Measurements from ENCODE around the gene TMEM269.
"Not testable (repeated sequence)": the region's sequence is repeated elsewhere in the genome, so short reads cannot be mapped to it uniquely, and the experiment has no call there.

The TMEM269 gene

DNA sequence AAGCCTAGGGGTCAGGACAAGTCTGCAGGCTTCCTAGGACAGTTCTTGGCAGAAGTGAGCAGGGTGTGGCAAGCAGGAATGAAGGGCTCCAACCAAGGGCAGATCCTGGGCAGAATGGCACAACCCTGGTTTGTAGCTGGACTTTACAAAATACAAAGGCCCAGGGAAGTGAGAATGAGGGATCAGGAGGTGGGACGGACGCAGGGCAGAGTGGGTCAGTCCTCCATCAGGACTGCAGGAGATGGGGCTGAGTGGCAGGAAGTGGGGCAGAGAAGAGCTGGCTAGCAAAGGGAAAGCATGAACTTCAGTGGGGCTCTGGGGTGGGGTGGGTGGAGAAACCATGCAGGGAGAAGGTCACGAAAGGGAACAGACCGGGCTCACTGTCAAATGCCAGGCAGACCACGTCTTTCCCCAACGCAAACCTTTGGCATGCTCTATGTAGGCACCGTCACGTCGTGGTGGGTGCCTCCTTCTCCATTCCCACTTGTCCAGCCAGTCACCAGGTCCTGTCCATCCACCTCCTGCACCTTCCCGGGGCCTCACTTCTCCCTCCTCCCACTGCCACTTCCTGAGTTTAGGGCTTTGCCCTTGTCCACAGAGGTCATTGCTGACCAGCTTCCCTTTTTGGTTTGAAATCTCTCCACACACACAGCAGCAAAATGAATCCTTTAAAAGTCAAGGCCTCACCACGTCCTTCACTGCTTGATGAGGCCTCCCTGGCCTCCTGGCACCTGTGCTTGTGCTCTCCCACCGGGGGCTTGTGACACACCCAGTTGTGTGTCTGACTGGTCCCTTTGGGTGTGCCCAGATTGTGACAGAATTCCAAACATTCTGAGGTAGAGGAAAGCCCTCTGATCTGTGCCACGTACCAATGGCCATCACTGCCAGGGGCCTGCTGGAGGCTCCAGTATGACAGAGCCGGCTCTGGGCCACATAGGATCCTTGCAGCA is 36.1 kb upstream of the TMEM269 start:
- no peak for DNase-seq

DNA sequence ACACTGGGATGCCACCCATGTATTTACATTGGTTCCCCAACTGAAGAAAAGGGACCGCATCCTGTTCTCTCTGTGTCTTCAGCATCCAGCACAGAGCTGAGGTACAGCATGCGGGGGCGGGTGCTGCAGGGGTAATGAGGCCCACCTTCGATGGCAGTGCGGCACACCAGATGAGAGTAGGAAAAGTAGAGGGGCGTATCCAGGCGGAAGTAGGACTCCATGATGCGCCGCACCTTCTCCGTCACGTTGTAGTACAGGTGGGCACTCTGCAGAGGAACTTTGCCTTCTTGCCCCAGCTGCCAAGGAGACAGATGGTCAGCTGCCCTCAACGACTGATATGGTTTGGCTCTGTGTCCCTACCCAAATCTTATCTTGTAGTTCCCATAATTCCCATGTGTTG is 34.8 kb upstream of the TMEM269 start:
- DNase-seq: no peak

DNA sequence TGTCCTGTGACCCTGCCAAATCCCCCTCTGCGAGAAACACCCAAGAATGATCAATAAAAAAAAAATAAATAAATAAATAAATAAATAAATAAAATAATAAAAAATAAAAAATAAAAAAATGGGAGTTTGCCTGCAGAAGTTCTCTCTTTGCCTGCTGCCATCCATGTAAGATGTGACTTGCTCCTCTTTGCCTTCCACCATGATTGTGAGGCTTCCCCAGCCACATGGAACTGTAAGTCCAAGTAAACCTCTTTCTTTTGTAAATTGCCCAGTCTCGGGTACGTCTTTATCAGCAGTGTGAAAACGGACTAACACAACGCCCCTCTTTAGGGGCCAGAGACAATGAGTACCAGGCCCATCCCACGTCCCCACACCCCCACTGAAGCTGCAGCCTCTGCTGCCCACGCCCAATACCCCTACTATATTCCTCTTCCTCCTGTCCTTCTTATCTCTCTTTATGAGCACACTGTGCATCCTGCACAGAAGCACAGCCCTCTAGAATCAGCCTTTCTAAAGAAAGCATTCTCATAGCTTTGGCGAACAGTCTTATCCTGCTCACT is 33.2 kb upstream of the TMEM269 start:
- not testable (repeated sequence) for DNase-seq

DNA sequence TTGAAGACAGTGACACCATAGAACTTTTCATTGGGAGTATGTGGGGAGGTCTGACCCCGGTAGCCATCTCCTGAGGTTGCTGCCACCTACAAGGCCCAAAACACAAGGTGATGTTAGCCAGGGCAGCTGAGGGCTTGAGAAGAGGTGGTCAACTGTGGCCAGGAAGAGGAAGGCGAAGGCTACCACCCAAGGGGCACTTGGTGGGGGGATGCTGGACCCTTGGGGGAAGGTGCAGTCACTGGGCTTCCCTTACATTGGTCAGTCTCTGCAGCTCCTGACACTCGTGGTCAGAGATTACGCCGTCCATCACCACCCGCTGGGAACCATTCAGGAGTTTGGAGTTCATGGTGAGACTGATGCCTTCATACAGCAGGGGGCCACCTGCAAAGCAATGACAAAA is 32.5 kb upstream of the TMEM269 start:
- no peak for DNase-seq

DNA sequence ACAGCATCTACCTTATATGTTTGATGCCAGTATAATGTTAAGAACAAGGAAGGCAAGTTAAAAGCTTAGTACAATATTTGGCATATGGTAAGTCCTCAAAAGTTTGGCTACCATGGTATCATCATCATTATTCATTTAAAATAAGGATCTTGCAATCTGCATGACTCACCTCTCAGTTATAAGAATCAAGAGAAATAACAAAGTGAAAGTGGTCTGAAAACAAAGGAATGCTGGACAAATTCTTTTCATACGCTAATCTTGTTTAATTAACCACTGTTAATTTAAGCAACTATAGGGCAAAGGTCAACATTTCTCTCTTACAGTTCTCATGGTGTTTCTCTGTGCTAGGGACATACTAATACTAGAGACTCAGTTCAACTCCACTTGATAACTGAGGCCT is 31.7 kb upstream of the TMEM269 start:
- DNase-seq: no peak

DNA sequence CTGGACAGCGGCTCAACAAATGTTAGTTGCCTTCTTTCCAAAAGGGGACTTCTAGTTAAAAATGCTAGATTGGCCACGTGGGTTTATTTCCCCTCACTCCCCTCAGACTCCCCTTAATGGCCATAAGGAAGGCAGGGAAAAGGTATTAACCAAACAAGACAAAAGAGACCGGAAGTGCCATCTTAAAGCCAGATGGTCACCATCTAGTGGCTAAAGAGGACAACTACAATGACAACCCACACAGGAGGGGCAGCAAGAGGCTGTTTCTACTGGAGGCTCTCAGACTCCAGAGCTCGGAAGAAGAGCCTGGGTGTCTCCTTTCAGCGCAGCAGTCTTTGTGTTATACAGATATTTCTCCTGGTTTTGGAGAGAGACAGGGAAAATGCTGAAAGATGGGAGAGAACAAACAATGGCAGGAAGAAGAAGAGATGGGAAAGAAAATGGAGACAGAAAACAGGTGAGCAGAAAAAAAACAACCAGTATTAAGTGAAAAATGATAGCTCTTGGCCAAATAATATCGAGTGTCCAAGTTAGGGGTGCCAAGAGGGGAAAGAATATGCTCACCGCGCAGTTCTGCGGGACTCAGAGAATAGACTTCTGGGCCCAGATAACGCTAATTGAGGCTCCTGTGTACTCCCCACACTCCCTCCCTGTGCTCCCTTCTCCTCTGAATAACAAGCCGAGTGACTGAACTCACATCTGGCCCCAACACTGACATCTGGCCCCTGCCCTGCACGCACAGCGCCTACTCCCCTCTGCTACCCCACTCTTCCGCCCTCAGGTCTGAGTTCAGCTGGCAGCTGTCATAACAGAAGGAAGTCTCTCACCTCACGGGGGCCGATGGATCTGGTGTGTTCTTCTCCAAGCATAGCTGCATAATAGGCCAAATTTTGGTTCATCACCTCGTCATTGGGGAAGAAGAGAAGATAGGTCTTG is 27.6 kb upstream of the TMEM269 start:
- DNase-seq: no peak

DNA sequence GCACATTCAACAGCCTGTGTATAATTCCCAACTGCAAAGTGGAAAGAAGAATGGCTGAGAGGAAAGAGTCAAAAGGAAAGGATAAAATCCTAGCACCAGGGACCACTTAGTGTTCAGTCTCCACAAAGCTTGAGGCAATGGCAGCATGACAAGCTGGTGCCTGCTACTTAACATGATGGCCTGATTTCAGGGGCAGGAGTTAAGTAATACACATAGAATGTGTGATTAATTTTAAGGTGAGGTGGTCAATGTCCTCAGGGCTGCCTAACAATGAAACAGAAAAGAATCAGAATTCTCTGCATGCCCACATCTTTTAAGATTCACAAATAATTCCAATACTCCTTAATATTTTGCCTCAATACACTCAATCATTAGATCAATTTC is 26.9 kb upstream of the TMEM269 start:
- no peak for DNase-seq

DNA sequence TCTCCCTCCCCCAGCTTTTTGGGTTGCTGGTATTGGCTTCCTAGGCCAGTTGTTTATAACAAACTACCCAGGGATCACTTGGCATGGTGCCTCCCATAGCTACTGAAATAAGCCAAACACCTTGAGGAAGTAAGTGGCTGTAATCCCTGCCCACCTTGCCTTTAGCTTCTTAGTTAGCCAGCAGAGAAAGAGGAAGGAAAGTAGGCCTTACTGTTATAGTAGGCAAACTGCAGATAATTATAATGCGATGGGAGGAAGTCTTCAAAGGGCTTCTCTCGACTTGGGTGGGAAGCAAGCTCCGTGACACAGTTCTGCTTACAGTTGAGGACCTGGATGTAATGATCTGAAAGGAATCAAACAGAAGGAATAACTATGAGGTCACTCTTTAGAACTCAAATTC is 26.1 kb upstream of the TMEM269 start:
- DNase-seq: no peak

DNA sequence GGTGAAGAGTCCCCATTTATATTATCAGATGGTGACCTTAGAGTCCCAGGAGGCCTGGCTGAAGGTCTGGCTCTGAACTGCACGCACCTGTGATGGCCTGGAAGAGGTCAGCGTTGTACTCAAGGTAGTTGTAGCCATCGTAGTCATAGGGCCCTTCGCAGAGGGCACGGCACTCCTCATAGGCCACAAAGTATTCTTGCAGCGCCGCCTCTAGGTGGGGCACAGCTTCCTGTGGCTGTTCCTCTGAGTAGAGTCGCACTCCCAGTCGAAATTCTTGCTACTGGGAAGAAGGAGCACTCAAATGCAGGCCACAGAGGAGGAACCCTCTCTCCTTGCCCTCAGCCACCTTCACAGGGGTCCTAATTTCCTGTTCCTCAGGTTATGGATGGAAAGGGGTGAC is 25.7 kb upstream of the TMEM269 start:
- no peak for DNase-seq

DNA sequence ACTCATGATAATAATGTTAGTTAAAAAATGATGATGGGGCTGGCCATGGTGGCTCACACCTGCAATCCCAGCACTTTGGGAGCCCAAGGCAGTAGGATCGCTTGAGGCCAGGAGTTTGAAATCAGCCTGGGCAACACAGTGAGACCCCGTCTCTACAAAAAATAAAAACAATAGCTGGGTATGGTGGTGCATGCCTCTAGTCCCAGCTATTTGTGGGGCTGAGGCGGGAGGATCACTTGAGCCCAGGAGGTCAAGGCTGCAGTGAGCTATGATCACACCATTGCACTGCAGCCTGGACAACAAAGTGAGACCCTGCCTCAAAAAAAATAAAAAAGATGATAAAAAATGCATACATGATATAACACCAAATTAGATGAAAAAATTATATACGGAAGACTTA is 23.2 kb upstream of the TMEM269 start:
- no peak for DNase-seq

DNA sequence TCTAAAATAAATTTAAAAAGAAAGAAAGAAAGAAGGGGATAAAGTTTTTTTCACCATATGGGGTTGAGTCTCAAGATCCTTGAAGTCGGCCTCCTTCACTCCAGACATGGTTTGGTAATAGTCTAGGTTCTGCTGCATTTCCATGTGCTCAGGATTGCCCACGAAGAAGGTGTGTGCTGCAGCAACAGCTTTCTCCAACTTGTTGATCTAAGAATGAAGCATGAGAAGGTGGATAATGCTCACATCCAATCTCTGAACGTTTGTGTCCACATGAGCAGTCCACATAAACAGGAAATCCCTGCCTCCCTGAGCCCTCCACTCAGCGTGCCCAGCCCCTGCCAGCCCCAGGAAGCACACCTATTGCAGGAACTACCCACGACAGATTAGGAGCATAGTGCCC is 22.5 kb upstream of the TMEM269 start:
- no peak for DNase-seq

DNA sequence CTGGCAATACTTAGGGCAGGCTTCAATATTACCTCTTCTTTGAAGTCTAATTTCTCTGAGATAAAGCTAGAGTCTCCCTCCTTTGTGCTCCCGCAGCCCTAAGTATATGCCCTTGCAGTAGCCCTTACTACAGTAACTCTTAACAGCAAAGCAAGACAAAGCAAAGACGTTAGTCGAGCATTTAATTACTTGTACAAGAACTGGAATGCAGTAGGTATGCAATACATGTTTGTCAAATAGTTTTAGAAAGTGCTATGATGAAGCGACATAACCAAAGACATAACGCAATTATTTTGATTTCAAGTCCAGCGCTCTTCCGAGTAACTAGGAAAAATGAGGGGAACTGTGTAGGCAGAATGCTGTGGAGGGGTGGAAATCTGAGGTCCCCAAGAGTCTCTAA is 19.5 kb upstream of the TMEM269 start:
- DNase-seq: no peak

DNA sequence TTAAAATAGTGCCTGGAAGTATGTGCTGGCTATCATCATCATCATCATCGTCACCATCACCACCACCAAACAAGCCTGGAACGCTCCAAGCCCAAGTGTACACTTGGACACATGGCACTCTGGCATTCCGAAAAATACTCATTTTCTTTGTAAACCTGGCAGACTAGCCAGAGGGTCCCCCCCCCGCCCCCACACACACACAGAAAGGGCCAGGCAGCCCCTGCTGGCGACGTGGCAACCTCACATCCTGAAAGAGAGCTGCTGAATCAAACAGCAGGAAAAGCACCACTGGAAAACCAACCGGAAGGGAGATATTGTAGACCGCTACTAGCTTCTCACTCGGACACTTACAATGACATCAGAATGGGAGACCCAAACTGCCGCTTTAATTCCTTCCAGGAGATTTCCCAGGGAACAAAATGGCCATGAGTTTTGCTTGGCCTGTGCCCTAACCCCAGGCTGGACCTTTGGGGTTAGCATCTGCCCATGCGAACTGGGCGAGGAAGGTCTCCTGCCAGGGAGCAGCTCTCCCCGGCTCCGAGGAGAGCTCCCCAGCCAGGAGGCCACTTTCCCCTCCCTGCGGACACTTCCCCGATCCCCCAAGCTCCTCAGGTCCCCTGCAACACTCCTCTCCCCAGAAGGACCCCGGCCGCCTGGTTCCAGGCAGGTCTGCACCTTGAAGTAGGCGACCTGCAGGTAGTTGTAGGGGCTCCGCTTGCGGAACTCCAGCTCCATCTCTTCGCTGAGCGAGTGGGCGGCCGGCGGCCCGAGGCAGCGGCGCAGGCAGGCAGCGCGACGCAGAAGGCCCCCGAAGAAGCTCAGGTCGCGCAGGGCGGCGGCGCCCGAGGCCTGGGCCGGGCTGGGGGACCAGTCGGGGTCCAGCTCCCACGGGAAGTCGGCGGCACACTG is 18.7 kb upstream of the TMEM269 start:
- peak; percentile 79 for DNase-seq

DNA sequence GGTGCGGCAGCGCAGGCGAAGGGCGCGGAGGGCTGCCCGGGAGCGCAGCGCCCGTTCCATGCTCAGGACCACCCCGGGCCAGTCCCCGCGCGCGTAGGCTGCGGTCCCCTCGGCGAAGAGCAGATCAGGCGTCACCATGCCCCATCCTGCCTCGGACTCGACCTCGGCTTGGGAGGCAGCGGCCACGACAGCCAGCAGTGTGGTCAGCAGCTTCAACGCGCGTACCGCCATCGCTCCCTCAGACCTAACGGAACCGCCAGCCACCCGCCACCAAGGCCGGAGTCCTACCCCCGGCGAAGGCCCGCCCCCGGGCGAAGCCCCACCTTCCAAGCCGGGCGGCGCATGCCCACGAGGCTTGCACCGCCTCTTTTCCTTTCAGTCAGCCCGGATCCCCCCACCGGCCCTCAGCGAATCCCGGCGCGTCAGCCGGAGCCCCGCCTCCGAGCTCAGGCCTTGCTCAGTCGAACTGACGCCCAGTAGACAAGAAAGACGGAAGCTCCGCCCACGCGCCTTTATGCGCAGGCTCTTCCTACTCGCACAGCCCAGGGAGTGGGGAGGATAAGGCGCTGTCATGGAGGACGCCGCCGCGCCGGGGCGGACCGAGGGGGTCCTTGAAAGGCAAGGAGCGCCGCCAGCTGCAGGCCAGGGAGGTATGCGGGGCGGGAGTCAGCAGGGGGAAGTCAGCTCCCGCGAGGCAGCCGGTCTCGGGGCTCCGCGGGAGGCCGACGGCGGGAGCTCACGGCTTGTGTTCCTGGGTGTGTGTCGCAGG is 17.9 kb upstream of the TMEM269 start, which contains the start of the genes C1orf50 and P3H1:
TSS of gene C1orf50 (plus strand) at position 509 of the 769 bp plus-strand sequence. CDS start at position 572, 63 bp downstream.
TSS of gene P3H1 (minus strand) at position 288 of the 769 bp plus-strand sequence. CDS start at position 231, 57 bp downstream.
- peak; percentile 100 for DNase-seq

DNA sequence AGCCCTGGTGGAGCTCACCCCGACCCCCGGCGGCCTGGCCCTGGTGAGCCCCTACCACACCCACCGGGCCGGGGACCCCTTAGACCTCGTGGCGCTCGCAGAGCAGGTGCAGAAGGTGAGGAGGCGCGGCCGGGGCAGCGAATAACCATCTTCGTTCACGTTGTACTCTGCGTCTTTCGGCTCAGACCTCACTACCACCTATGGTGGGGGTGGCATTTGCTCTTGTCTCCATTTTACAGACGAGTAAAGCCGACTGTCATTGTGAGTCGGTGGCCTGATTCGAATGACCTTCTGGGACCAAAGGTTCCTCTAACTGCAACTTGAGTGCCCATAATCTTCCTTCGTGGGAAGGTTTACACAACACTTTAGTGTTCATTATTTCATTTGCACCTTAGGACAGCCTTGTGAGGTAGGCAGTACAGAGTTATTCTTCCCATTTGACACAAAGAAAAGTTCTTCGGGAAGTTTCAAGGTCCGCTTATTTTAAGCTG is 17.2 kb upstream of the TMEM269 start:
- no peak for DNase-seq

DNA sequence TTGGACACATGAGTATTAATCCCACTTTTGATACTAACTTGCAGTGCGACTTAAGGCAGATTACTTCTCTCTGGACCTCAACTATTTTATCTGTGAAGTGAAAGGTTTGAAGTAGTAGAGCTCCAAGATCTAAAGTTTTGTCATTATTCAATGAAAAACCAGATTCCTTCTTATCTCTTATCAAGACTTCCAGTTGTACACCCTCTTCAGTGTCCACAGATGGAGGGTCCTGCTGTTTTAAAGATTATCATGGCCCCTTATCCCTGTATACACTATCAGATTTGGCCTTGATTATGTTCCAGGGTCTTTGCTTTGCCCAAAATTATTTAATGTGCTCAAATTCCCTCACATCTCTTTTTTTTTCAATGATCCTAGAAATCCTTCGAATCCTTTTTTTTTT is 16.6 kb upstream of the TMEM269 start:
- no peak for DNase-seq

DNA sequence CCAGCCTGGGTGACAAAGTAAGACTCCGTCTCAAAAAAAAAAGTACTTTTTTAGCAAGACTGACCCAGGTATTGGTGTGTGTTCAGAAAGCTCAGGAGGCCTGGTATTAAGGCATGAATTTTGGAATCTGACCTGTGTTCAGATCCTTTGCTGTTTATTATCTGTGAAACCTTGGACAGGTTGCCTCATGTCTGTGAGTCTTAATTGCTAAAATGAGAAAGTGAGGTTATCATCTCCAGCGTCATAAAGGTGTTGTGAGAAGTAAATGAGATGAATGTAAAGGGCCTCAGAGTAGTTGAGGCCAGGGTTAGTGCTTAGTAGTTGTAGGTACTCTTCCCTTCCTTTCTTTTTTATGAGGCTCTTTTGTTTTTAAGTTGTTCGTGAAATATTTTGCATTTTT is 15.0 kb upstream of the TMEM269 start:
- DNase-seq: no peak

DNA sequence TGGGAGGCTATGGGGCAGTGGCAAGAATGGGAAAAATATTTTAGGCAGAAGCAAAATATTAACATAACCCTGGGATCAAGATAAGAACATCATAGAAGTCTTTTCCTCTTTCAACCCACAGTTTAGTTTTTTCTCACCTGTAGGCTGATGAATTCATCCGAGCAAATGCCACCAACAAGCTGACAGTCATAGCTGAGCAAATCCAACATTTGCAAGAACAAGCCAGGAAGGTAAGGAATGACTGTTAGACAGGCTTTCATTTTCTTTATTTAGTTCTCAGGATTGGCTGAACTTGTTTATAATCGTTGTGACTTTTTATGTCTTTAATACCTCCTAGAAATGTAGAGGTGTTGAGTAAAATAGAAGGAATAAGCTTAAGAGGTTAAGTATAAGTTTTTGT is 11.4 kb upstream of the TMEM269 start:
- DNase-seq: no peak

DNA sequence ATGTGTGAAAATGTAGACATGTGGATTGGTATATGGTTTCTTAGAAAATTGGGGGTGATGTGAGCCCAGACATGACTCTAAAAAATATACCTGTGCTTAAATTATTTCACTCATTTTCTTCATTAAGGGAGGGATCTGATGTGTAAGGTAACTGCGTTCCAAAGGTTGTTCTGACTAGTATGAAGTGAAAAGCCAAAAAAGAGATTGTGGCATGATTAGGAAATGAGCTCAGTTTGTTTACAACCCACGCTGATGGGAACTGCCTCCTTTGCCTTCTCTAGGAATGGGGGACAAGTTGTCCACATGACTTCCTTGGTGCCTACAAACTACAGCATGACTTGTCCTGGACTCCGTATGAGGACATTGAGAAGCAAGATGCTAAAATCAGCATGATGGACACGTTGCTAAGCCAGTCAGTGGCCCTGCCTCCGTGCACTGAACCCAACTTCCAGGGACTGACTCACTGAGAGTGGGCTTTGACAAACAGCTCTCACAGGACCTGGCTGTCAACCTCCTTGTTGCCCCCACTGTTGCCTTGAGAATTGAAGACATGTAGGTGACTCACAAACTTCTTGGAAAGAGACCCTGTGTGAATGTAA is 9.8 kb upstream of the TMEM269 start:
- no peak for DNase-seq

DNA sequence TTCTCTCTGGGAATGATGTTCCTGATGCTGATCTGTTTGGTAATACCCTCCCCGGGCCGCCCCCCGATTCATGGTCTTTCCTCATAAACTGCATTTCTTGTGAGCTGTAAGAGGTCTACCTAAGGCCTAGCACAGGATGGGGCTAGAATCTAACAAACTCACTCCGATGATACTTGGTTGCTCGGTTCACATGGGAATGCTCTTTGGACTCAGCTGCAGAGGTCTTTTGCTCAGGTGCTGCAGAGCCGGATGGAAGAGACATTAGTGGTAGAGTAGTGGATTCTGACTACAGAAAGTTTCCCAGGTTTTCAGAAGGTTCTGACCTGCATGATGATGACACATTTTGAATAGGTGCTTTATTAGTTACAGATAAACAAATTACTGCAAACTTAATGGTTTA is 8.3 kb upstream of the TMEM269 start:
- DNase-seq: no peak

DNA sequence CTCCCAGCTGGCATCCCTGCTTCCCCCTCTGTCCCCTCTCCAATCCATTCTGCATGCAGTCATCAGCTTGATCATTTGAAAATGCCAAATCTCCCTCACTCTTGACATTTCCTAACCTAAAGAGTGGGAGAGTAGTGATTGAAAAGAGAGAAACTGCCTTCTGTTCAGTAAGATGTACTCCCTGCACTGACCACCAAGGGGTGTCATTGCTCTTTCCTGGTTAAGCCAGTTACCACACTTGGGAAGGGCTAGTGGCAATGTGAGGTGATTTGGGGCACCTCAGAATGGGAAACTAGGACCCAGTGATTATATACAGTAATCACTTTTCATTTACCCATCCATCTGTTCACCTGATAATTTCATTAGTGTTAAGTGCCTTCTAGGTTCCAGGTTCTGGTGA is 6.9 kb upstream of the TMEM269 start:
- no peak for DNase-seq
